MM.1S (cell line): ENCODE results near the gene SPPL2C.

Experiments
- DNase-seq: peaks from one replicate; pipeline ENCODE4 v3.0.0-alpha.2; 2015
- H2AFZ ChIP-seq: fragments of 300-600 bp; sonication (generic); 2 replicates; pipeline ENCODE4 v1.6.0; 2016; ENCODE audit warnings: antibody characterized with exemption, low read length
- H3F3A ChIP-seq: fragments of 300-600 bp; sonication (generic); 2 replicates; pipeline ENCODE4 v1.6.1; 2016; ENCODE audit warnings: mild to moderate bottlenecking, antibody characterized with exemption, low read length, moderate library complexity, mixed read lengths; ENCODE audit not compliant: insufficient read depth
- H3K27ac ChIP-seq: fragments of 300-600 bp; sonication (generic); 2 replicates; pipeline ENCODE4 v1.5.1; 2016; ENCODE audit warnings: mild to moderate bottlenecking, low read length
- H3K27me3 ChIP-seq: fragments of 300-600 bp; sonication (generic); replicated peaks from 2 replicates; pipeline ENCODE4 v1.6.0; 2016; ENCODE audit warnings: low read length; ENCODE audit not compliant: insufficient read depth
- H3K36me3 ChIP-seq: fragments of 300-600 bp; sonication (generic); replicated peaks from 2 replicates; pipeline ENCODE4 v1.6.1; 2016; ENCODE audit warnings: mild to moderate bottlenecking, low read length, mixed read lengths; ENCODE audit not compliant: insufficient read depth
- H3K4me1 ChIP-seq: fragments of 300-600 bp; sonication (generic); 2 replicates; pipeline ENCODE4 v1.6.1; 2016; ENCODE audit warnings: low read length, mixed read lengths
- H3K4me2 ChIP-seq: fragments of 300-600 bp; sonication (generic); 2 replicates; pipeline ENCODE4 v1.6.0; 2016; ENCODE audit warnings: low read depth, low read length
- H3K4me3 ChIP-seq: fragments of 300-600 bp; sonication (generic); 2 replicates; pipeline ENCODE4 v1.5.1; 2016; ENCODE audit warnings: low read length, mixed read lengths
- H3K79me2 ChIP-seq: fragments of 300-600 bp; sonication (generic); 2 replicates; pipeline ENCODE4 v1.6.1; 2016; ENCODE audit warnings: mixed run types, low read length, mixed read lengths
- H3K9ac ChIP-seq: fragments of 300-600 bp; sonication (generic); 2 replicates; pipeline ENCODE4 v1.6.1; 2016; ENCODE audit warnings: low read length, mixed read lengths
- H3K9me2 ChIP-seq: fragments of 300-600 bp; sonication (generic); replicated peaks from 2 replicates; pipeline ENCODE4 v1.6.1; 2016; ENCODE audit warnings: mild to moderate bottlenecking, low read length, mixed read lengths; ENCODE audit not compliant: insufficient read depth
- H3K9me3 ChIP-seq: fragments of 300-600 bp; sonication (generic); replicated peaks from 2 replicates; pipeline ENCODE4 v1.6.1; 2016; ENCODE audit warnings: mild to moderate bottlenecking, low read length, mixed read lengths; ENCODE audit not compliant: insufficient read depth
- H4K20me1 ChIP-seq: fragments of 300-600 bp; sonication (generic); 2 replicates; pipeline ENCODE4 v1.6.1; 2016; ENCODE audit warnings: mild to moderate bottlenecking, low read length, moderate library complexity, mixed read lengths; ENCODE audit not compliant: insufficient read depth
- EZH2 ChIP-seq: fragments of 300-600 bp; sonication (generic); optimal IDR thresholded peaks from 2 replicates; pipeline ENCODE3; 2017; ENCODE audit warnings: low read depth, mild to moderate bottlenecking, antibody characterized with exemption, low read length, mixed read lengths
- EZH2phosphoT487 ChIP-seq: fragments of 300-600 bp; sonication (generic); IDR thresholded peaks from 2 replicates; pipeline ENCODE4 v1.6.1; 2018; ENCODE audit warnings: antibody characterized with exemption, low read length
- TF ChIP-seq, protein P1 (sequence below): fragments of 300-600 bp; sonication (generic); IDR thresholded peaks from 2 replicates; pipeline ENCODE4 v1.5.1; 2016; ENCODE audit warnings: antibody characterized with exemption, low read length, mixed read lengths

SPPL2C gene

DNA sequence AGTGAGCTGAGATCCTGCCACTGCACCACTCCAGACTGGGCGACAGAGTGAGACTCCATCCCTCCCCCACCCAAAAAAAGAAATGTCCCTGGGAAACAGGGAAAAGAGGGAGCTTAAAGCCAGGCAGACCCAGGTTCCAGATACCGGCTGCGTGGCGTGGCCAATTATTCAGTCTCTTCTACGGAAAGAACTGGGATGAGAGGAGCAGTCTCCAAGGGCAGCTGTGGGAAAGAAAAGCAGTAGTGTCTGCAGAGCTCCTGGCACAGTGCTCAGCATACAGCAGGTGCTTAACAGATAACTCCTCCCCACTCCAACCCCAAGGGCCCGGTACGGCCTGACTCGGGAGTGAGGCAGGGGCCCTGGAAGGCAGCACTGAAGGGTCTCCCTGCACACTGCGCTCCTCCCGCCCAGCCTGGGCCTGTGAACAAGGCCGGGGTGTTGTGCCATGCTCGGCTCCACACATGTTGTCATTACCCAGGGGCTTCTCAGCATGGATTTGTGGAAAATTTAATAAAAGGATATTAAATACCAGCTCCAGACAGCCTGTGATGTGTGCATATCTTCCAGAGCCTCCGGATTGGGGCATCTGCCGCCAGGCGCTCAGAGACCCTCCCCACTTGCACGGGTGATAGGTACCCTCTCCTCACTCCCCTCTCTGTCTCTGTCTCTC is 17.6 kb upstream of the SPPL2C start:
- H3K27me3 ChIP-seq, result peaks cover 61% of the 10 kb centered on the region
- no peak overlapping the region for H2AFZ ChIP-seq
- 0 out of 2 replicates have a peak, but pooled peaks cover 2% of the 10 kb centered on the region for H3K4me1 ChIP-seq
- no peaks in the 10 kb centered on the region for H4K20me1 ChIP-seq
- no peaks in the 10 kb centered on the region for H3K79me2 ChIP-seq
- no peak for TF ChIP-seq EZH2phosphoT487
- no peaks in the 10 kb centered on the region for H3K9me2 ChIP-seq
- H3K36me3 ChIP-seq, result no peaks in the 10 kb centered on the region
- DNase-seq, result no peak
- no peak overlapping the region for H3K4me3 ChIP-seq
- no peaks in the 10 kb centered on the region for H3F3A ChIP-seq
- no peak overlapping the region for H3K9ac ChIP-seq
- no peaks in the 10 kb centered on the region for H3K9me3 ChIP-seq
- H3K27ac ChIP-seq, result no peak overlapping the region
- H3K4me2 ChIP-seq, result no peak overlapping the region

DNA sequence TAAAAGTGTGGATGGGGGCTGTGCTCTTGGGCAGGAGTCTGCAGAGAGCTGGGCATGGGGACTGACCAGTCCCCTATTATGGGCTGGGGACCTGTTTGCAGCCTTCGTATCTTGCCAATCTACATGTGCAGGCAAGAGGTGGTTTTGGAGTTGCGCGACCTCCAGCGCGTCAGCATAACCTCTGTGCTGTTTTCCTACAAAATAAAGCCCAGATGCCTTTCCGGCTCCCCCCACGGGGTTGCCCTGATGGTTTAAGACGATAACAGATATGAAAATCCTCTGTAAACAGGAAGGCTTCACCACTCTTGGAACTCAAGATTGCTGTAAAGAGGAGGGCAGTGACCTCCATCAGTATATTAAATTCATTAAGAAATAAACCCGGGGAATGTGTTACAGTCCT is 16.5 kb upstream of the SPPL2C start:
- H4K20me1 ChIP-seq, result no peaks in the 10 kb centered on the region
- no peak overlapping the region for H3K4me3 ChIP-seq
- no peak overlapping the region for H3K27ac ChIP-seq
- H3F3A ChIP-seq, result no peaks in the 10 kb centered on the region
- no peaks in the 10 kb centered on the region for H3K79me2 ChIP-seq
- no peaks in the 10 kb centered on the region for H3K9me2 ChIP-seq
- no peak for DNase-seq
- 0 out of 2 replicates have a peak, but pooled peaks cover 2% of the 10 kb centered on the region for H3K4me1 ChIP-seq
- no peak overlapping the region for H3K9ac ChIP-seq
- H3K27me3 ChIP-seq, result peaks cover 61% of the 10 kb centered on the region
- no peak overlapping the region for H2AFZ ChIP-seq
- no peak overlapping the region for H3K4me2 ChIP-seq
- no peaks in the 10 kb centered on the region for H3K9me3 ChIP-seq
- H3K36me3 ChIP-seq, result no peaks in the 10 kb centered on the region
- TF ChIP-seq, protein P1, sequence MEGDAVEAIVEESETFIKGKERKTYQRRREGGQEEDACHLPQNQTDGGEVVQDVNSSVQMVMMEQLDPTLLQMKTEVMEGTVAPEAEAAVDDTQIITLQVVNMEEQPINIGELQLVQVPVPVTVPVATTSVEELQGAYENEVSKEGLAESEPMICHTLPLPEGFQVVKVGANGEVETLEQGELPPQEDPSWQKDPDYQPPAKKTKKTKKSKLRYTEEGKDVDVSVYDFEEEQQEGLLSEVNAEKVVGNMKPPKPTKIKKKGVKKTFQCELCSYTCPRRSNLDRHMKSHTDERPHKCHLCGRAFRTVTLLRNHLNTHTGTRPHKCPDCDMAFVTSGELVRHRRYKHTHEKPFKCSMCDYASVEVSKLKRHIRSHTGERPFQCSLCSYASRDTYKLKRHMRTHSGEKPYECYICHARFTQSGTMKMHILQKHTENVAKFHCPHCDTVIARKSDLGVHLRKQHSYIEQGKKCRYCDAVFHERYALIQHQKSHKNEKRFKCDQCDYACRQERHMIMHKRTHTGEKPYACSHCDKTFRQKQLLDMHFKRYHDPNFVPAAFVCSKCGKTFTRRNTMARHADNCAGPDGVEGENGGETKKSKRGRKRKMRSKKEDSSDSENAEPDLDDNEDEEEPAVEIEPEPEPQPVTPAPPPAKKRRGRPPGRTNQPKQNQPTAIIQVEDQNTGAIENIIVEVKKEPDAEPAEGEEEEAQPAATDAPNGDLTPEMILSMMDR, result no peak
- TF ChIP-seq EZH2phosphoT487, result no peak
- no peak for TF ChIP-seq EZH2

DNA sequence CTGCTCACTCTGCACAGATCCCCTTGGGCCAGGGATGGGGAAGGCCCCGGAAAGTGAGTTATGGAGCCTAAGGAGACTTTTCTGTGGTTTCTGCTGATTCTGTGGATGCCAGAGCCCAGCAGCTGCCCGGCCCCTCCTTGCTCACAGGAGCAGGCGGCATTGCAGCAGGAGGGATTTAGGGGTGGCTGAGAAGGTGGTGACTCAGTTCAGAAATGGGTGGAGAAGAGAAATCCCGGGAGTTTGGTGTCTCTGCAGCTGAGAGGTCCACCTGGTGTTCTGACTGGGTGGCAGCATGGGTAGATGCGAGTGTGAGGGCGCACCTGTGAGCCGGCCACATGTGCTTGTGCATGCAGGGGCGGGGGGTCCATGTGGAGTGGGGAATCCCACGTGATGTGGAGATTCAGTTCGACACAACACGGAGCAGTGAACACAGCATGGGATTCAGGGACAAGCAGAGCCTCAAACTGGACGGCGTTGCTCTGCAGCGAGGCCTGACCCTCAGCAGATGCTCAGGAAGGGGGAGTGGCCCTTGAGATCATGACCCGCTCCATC is 16.0 kb upstream of the SPPL2C start:
- Histone ChIP-seq H3K4me2 (no peak overlapping the region), H3K36me3 (no peaks in the 10 kb centered on the region), H3K9me3 (no peaks in the 10 kb centered on the region), H3K79me2 (no peaks in the 10 kb centered on the region), H3K4me1 (0 out of 2 replicates have a peak, but pooled peaks cover 2% of the 10 kb centered on the region), H3F3A (no peaks in the 10 kb centered on the region), H3K27ac (no peak overlapping the region), H2AFZ (no peak overlapping the region), H3K9me2 (no peaks in the 10 kb centered on the region), H3K27me3 (peaks cover 63% of the 10 kb centered on the region), H3K4me3 (no peak overlapping the region), H3K9ac (no peak overlapping the region), H4K20me1 (no peaks in the 10 kb centered on the region)
- TF ChIP-seq EZH2 (no peak), EZH2phosphoT487 (no peak)
- TF ChIP-seq, protein P1, result no peak
- DNase-seq, result no peak

DNA sequence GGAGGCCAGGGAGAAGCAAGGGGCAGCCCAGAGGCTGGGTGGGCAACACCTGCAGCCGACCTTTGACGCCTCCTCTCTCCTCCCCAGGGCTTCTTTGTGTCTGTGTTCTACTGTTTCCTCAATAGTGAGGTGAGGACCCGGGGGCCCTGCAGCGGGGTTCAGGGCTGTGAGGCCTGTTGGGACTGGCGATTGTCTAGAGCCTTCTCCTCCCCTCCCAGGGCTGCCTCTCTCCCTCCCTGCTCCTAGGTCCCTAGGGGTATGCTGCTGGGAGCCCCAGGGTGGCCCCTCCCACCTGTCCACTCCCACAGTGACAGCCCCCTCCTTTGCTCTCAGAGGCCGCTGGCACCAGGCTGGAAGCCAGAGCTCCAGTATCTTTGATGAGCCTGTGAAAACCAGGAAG is 10.8 kb upstream of the SPPL2C start:
- no peaks in the 10 kb centered on the region for H3F3A ChIP-seq
- peaks cover 76% of the 10 kb centered on the region for H3K27me3 ChIP-seq
- no peak for DNase-seq
- no peaks in the 10 kb centered on the region for H3K4me1 ChIP-seq
- TF ChIP-seq EZH2, result no peak
- TF ChIP-seq EZH2phosphoT487, result no peak
- TF ChIP-seq, protein P1, result no peak
- no peak overlapping the region for H3K9ac ChIP-seq
- no peak overlapping the region for H3K4me2 ChIP-seq
- no peaks in the 10 kb centered on the region for H3K9me2 ChIP-seq
- no peaks in the 10 kb centered on the region for H3K36me3 ChIP-seq
- H3K4me3 ChIP-seq, result no peak overlapping the region
- H3K79me2 ChIP-seq, result no peaks in the 10 kb centered on the region
- H4K20me1 ChIP-seq, result no peaks in the 10 kb centered on the region
- no peak overlapping the region for H3K27ac ChIP-seq
- no peak overlapping the region for H2AFZ ChIP-seq
- no peaks in the 10 kb centered on the region for H3K9me3 ChIP-seq
